SIG-M5 (cell line): ENCODE measurements around the gene LYZ.

Source experiments
- DNase-seq: peaks from one replicate; lab custom pipeline; 2025; lab: John Stamatoyannopoulos, UW

Gene LYZ

GRCh38 chr12:69386921-69387320 lies 38.7 kb downstream of the LYZ start:
- no peak for DNase-seq

GRCh38 chr12:69388371-69388770 lies 40.2 kb downstream of the LYZ start:
- DNase-seq, result no peak

- no peak for DNase-seq
These were observed 41.6 kb downstream of the LYZ start for GRCh38 chr12:69389831-69390230.

- no peak for DNase-seq
These were observed 44.2 kb downstream of the LYZ start for GRCh38 chr12:69392179-69392928.

GRCh38 chr12:69396041-69396440 lies 47.9 kb downstream of the LYZ start:
- DNase-seq, result no peak

GRCh38 chr12:69396963-69397362 lies 48.8 kb downstream of the LYZ start:
- no peak for DNase-seq

- no peak for DNase-seq
These were observed 49.8 kb downstream of the LYZ start for GRCh38 chr12:69397978-69398377.

GRCh38 chr12:69401940-69402339 lies 53.8 kb downstream of the LYZ start:
- no peak for DNase-seq
